Activated naive CD4-positive, alpha-beta T cell treated with anti-CD3 and anti-CD28 coated beads, Interleukin-2, amount 50 U/mL, for 72 hours (primary cell): ENCODE results near the gene POU6F1. TPM values are rescaled to one million over a fixed set of nuclear protein-coding genes. Genes with fewer than 3 reads are reported as not detected.

Experiments
- ATAC-seq, 2 donors: fragments of 150-1000 bp; cut with Tn5 transposase; 2 replicates each; pipeline ENCODE4 v1.10.0; 2021; ENCODE audit warnings: mild to moderate bottlenecking in 2 of 2, moderate library complexity in 2 of 2
- DNase-seq, 2 donors: peaks; one replicate each; pipeline ENCODE4 v3.0.0; 2021 to 2022; ENCODE audit warnings: low spot score in 2 of 2
- H3K27ac Mint-ChIP-seq, 2 donors: one replicate each; pipeline ENCODE4 v1.8.0; 2022; ENCODE audit warnings: mild to moderate bottlenecking in 2 of 2, mixed read lengths in 2 of 2
- H3K36me3 Mint-ChIP-seq, 2 donors: one replicate each; pipeline ENCODE4 v1.8.0; 2022; ENCODE audit warnings: mixed read lengths in 2 of 2
- H3K9me3 Mint-ChIP-seq, 2 donors: one replicate each; pipeline ENCODE4 v1.8.0; 2022; ENCODE audit warnings: mixed read lengths in 2 of 2
- total RNA-seq, 2 donors: library from RNA; stranded (reverse); gene quantifications; one replicate each; pipeline ENCODE4 v1.2.3, GENCODE V29; 2022

POU6F1 gene
- total RNA-seq, 2 donors from 2014 or later = 7.3 to 14.9 TPM

DNA sequence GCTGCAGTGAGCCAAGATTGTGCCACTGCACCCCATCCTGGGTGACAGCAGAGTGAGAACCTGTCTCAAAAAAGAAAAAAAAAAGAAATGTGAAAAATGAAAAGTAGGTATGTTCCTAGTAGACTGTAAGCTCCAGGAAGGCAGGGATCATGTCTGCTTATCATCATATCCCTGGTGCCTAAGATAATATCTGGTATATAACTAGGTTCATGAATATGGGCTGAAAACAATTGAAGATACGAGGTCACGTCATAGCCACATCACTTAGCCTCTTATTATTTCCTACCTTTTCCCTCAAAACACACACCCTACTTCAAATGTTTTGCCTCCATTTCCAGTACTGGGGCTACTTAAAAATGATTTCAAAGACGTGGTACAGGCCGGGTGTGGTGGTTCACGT, 3.0 kb downstream of the POU6F1 start:
- H3K36me3 Mint-ChIP-seq = peaks cover 5 to 6% of the 10 kb centered on the region in 2 donors
- no peak for DNase-seq
- H3K27ac Mint-ChIP-seq = no peak overlapping the region
- peaks cover 0 to 4% of the 10 kb centered on the region in 2 donors for H3K9me3 Mint-ChIP-seq
- ATAC-seq = no peak

DNA sequence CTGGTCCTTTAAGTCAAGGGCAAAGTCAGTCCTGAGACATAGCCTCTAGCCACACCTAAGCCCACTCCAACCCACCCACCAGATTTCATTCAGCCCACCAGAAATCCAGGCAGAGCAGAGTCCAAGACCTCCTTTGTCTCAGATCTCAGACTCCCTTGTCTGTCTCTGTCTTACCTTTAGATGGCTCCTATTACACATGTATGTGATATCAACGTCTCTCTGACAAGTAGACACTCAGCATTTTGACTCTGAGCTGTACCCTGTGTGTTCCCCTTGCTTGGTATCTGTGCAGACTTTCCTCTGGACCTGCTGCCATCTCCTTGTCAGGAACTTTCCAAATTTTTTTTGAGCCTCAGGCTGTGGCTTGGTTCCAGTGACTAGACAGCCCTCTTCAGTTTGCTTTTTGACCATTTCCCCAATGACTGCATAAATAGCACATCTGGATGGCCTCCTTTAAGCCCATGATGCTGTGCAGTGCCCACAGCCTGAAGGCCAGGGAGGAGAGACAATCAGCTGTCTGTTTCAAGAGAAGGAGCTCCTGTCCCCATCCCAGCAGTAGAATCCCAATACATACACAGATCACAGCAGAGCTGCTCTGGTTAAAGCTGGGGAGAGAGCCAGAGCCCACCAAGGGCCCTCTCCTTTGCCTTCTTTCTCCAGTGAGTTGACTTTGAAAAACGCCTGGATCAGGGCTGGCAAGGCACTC, 7.0 kb downstream of the POU6F1 start:
- Mint-ChIP-seq H3K36me3 (peaks cover 0 to 6% of the 10 kb centered on the region in 2 donors), H3K9me3 (peaks cover 0 to 4% of the 10 kb centered on the region in 2 donors), H3K27ac (no peak overlapping the region)
- DNase-seq (no peak), ATAC-seq (no peak)

DNA sequence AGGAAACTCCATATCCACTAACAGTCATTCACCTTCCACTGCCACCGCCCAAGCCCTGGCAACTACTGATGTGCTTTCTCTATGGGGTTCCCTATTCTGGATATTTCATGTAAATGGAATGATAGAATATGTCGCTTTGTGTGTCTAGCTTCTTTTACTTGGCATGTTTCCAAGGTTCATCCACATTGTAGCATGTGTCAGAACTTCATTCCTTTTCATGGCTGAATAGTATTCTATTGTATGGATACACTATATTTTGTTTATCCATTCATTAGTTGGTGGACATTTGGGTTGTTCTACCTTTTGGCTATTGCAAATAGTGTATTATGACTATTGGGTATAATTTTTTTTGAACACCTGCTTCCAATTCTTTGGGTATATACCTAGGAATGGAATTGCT, 8.6 kb downstream of the POU6F1 start:
- Mint-ChIP-seq H3K27ac (no peak overlapping the region), H3K9me3 (peaks cover 0 to 1% of the 10 kb centered on the region in 2 donors), H3K36me3 (peaks cover 0 to 3% of the 10 kb centered on the region in 2 donors)
- ATAC-seq (no peak), DNase-seq (no peak)

DNA sequence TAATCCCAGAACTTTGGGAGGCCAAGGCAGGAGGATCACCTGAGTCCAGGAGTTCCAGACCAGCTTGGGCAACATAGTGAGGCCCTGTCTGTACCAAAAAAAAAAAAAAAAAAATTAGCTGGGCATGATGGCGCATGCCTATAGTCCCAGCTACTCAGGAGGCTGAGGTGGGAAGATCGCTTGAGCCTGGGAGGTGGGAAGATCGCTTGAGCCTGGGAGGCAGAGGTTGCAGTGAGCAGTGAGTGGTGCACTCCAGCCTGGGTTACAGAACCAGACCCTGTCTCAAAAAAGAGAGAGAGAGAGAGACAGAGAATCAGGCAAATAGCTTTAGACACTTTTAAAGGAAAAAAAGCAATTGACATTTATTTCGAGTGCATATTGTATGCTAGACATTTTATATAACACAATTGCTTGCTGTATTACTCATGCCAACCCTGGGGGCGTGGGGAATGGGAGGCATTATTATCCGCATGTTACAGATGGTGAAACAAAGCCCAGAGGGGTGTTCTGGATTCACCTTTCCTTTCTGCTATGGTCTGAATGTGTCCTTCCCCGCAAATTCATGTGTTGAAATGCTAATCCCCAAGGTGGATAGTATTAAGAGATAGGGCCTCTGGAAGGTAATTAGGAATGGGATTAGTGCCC, 9.7 kb downstream of the POU6F1 start:
- Mint-ChIP-seq H3K9me3 (no peaks in the 10 kb centered on the region), H3K27ac (peak overlapping the region; percentile 1 to 79), H3K36me3 (no peaks in the 10 kb centered on the region)
- DNase-seq (no peak), ATAC-seq (no peak)

DNA sequence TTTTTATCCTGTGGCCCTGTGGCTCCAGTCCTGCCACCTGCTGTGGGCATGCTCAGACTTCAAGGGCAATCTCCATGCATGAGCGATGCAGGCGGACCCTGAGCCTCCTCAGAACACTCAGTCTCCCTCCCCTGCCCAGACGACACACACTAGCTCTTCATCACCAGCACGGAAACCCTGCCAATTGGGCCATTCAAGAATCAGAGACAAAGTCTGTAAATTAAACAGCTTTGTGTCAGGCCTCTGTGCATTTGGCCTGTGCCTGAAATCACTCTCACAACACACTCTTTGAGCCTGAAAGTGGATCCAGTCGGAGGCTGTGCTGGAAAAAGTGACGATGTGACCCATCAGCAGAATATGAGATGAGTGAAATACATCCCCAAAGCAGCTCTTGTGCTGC, 12.5 kb downstream of the POU6F1 start:
- H3K9me3 Mint-ChIP-seq = no peaks in the 10 kb centered on the region
- ATAC-seq (no peak), DNase-seq (no peak)
- H3K36me3 Mint-ChIP-seq = no peaks in the 10 kb centered on the region
- H3K27ac Mint-ChIP-seq = no peak overlapping the region

DNA sequence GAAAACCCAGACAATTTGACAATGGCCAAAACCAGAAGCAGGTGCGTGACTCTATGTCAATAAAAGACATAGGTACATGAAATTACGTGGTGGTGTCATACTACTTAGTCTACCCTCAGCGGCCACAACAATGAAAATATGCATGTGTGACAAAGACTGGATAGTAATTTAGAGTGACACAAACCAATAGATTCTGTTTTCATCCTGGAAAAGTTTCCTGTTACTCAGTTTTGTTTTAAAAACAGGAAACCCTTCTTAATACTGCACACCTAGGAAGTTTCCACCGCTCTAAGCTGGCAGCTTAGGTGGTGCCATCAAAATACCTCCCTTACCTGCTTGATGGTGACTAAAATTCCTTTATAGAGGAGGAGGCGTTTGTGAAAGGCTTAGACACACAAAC, 15.1 kb downstream of the POU6F1 start:
- Mint-ChIP-seq H3K27ac (peak overlapping the region; percentile 58 to 69), H3K9me3 (no peaks in the 10 kb centered on the region), H3K36me3 (no peaks in the 10 kb centered on the region)
- ATAC-seq (peak; percentile 87 to 94), DNase-seq (no peak)

DNA sequence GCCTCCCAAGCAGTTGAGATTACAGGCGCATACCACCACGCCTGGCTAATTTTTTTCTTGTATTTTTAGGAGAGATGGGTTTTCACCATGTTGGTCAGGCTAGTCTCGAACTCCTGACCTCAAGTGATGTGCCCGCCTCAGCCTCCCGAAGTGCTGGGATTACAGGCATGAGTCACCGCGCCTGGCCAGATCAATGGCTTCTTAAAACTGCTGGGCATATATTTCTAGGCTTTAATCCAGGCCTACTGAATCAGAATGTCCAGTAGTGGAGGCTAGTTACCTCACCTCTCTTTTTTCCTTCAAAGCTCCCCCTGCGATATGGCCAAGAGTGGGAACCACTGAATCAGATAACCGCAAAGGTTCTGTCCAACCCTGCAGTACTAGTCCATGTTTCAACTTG, 17.1 kb downstream of the POU6F1 start:
- no peaks in the 10 kb centered on the region for H3K36me3 Mint-ChIP-seq
- no peak for ATAC-seq
- H3K9me3 Mint-ChIP-seq = no peaks in the 10 kb centered on the region
- no peak overlapping the region for H3K27ac Mint-ChIP-seq
- DNase-seq = no peak

DNA sequence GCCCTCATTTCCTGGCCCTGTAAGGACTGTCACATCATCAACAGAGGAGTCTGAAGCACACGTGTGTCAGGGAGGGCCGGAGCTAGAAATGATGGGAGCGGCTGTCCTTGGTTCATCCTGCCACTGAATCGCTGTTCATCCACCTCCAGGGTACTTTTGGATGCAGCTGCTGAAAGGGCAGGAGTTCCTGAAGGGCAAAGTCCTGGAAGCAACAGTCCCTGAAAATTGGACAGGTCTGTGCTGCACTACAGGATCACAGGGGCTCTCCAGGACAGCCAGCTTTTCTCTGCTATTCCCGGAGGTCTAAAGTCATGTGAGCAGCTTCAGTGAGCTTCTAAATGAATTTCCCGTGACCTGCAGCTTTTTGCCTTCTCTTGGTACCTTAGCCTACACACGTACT, 17.7 kb downstream of the POU6F1 start:
- no peaks in the 10 kb centered on the region for H3K9me3 Mint-ChIP-seq
- ATAC-seq = no peak
- DNase-seq = no peak
- H3K27ac Mint-ChIP-seq = no peak overlapping the region
- no peaks in the 10 kb centered on the region for H3K36me3 Mint-ChIP-seq

DNA sequence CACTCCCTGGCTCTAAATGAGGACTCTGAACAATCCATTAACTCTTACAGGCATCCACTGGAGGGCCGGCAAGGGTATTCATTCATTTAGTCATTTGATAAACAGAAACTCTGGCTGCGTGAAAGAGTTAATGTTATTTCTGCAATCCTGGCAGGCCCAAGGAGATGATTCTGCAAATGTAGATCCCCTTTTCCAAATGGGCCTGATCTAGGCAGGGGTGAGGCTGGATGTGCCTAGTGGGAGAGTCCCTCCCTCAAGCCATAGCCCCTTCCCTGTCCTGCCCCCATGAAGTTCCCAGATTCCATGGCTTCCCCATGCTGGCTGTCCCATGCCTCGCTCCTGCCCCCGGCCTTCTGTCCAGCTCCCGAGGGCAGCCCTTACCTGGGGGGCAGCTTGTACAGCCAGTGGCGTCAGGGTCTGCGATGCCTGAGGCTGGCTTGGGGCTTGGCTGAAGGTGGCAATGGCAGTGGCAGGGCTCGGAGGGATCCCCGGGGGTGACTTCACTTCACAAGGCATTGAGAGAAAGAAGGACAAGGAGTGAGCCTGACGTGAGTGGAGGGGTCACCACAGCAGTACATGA, 18.4 kb downstream of the POU6F1 start:
- Mint-ChIP-seq H3K36me3 (no peaks in the 10 kb centered on the region), H3K27ac (no peak overlapping the region), H3K9me3 (no peaks in the 10 kb centered on the region)
- DNase-seq (no peak), ATAC-seq (no peak)

DNA sequence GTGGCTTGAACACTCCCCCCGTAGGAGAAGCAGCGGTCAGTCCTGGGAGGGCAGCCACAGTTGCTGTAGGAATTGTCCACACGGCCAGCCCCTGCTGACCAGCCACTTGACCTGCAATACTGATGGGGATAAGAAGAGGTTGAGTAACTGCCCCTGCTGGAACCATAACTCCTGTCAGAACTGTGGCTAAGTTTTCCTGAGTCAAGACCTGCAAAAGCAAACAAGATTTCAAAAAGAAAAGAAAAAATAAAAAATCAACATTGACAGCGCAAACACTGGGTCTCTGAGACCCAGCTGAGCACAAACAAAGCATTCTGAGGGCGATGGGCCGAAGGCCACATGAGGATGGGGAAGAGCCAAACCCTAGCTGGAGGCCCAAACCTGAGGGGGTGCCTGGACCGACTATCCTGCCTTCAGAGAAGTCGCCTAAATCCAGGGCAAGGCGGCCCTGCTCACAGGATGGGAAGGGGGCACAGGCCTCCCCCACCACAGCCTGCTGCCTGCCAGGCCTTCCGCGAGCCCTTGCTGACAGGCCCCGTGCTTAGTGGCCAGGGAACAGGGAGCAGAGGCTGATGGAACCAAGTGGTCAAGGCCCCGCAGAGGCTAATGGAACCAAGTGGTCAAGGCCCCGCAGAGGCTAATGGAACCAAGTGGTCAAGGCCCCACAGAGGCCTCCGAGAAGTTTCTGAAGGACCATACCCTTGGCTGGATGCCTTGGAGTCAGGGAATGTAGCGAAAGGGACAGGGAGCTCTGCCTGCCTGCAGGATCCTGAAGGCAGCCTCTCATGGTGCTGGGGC, 19.1 kb downstream of the POU6F1 start:
- Mint-ChIP-seq H3K36me3 (no peaks in the 10 kb centered on the region), H3K9me3 (no peaks in the 10 kb centered on the region), H3K27ac (peak overlapping the region; percentile 9 to 24)
- no peak for DNase-seq
- ATAC-seq = no peak

DNA sequence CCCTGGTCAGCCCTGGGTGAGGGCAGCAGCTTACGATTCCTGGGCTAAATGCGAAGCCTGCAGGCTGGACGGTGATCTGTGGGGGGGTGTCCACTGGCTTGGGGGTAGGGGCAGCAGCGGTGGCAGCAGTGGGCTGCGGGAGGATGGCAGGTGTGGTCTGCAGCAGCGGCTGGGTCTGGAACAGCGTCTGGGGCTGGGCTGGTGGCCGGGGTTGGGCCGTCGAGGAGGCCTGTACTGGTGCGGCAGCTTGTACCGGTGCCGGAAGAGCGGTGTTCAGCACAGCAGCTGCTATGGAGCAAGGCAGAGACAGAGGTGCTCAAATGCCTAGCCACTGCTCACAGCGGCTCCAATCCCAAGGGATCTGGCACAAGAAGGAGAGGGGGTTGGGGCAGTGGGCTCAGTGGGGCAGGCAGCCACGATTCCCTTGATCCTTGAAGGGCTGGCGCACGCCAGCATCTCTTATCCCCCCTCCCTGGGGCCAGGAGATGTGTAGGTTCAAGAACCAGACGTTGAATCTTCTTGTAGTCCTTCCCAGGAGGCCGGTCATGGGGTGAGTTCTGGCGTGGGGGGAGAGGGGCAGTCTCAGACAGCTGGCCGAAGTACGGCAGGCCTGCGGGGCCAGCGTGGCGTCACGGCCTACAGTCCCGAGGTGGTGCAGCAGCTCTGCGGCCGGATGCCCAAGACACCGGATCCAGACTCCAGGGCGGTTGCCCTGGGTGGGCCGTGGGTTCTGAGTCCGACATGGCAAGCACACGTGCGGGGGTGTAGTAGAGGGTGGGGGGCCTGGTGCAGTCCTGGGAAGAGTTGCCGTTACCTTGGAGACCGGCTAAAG, 19.9 kb downstream of the POU6F1 start:
- ATAC-seq (no peak), DNase-seq (no peak)
- Mint-ChIP-seq H3K27ac (peak overlapping the region; percentile 9 to 24), H3K36me3 (no peaks in the 10 kb centered on the region), H3K9me3 (no peaks in the 10 kb centered on the region)

DNA sequence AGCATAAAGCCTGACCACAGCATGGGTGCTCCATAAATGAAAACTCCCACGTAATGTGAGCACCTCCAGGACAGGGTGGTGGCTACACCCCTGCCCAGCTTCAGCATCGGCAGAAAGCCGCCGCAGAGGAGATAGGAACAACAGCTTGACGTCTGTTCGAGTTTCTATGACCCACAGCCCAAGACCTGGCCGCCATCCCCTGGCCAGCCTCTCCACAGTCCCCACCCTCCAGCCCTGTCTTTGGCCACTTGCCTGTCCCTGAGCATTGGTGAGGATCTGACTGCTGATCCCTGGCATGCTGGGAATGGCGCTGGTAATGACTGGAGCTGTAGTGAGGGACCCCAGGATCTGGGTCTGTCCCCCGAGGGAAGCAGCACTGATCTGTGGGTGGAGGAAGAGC, 21.3 kb downstream of the POU6F1 start:
- Mint-ChIP-seq H3K9me3 (no peaks in the 10 kb centered on the region), H3K36me3 (no peaks in the 10 kb centered on the region), H3K27ac (peak overlapping the region in 1 of 2 donors; percentile 90)
- ATAC-seq (no peak), DNase-seq (no peak)

DNA sequence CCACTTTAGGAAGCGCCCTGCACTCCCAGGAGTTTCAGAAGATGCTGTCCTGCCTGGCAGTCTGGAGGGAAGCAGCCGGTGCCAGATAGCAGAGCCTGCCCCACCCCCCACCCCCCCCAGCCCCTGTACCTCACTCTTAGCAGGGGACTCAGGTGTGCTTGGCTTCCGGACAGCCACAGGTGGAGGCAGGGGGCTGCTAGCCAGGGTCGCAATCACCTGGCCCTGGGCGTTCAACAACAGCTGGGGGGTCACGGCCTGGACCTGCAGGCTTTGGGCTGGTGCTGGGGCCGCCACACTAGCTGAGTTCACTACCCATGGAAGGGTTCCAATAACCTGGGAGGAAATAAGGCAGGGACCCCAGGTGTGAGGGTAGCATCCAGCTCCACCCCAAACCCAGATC, 22.0 kb downstream of the POU6F1 start:
- DNase-seq (no peak), ATAC-seq (no peak)
- no peaks in the 10 kb centered on the region for H3K9me3 Mint-ChIP-seq
- H3K27ac Mint-ChIP-seq = no peak overlapping the region
- no peaks in the 10 kb centered on the region for H3K36me3 Mint-ChIP-seq

DNA sequence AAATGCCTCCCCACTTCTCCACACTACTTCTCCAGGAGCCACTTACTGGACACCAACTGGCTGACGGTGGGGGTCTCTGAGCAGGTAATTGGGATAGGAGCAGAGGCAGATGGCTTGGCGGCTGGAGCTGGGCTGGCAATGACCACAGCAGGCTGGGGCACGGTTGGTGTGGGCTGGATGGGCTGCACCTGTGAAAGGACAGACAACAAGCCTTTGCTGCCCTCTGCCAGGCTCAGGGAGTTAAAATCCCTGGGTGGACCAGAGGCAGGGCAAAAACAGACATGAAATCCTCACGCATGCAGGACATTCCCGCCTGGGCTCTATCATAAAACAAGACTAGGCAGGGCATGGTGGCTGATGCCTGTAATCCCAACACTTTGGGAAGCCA, 25.6 kb downstream of the POU6F1 start:
- ATAC-seq (no peak), DNase-seq (no peak)
- H3K36me3 Mint-ChIP-seq = no peaks in the 10 kb centered on the region
- no peak overlapping the region for H3K27ac Mint-ChIP-seq
- no peaks in the 10 kb centered on the region for H3K9me3 Mint-ChIP-seq

DNA sequence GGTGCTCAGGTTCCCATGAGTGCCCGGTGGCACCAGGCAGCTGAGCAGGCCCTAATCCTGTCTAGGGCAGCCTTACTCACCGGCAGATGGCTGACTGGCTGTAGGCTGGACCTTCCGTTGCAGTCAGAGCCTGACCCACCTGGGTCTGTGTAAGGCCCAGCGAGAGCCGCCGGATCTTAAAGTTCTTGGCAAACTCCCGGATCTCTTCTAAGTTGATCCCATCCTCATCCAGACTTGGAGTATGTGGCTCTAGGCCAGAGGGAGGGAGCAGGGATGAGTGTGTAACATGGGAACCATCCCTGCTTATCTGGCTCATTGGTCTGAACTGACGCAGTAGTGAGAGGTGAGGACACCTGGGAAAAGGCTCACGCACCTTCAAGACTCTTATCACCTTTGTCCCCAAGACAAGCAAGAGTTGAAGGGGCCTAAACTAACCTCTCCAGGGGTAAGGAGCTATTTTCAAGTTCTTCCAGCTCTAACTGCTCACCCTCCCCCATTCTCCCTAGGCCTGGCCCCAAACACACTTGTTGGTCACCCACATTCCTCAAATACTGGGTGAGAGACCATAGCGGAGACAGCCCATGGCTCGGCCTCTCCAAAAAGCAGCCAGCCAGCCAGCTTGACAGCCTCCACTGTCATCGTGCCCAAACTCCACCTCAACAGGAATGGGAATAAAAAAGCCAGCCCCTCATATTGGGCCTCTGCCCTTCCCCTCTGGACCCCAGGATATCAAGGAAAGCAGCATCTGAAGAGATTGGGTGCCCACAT, 26.2 kb downstream of the POU6F1 start:
- H3K27ac Mint-ChIP-seq = peak overlapping the region in 1 of 2 donors; percentile 52
- no peaks in the 10 kb centered on the region for H3K36me3 Mint-ChIP-seq
- H3K9me3 Mint-ChIP-seq = no peaks in the 10 kb centered on the region
- ATAC-seq = no peak
- no peak for DNase-seq

DNA sequence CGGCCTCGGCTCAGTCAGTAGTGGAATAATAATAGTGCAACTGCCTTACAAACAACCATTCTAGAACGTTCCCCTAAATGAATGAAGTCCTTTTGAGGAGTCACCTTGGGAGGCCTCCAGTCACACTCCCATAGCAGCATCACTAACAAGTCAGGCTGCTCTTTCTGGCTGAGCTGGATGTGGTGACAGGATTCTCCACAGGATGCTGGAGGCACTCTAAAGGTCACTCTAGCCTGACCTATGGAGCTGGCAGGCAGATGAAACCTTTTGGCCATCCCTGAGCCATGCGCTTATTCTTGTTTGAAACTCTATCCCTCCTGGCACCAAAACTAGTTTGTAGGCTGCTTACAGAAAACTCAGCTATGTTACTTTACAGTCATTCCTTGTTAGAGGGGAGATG, 27.0 kb downstream of the POU6F1 start:
- Mint-ChIP-seq H3K27ac (no peak overlapping the region), H3K36me3 (no peaks in the 10 kb centered on the region), H3K9me3 (no peaks in the 10 kb centered on the region)
- ATAC-seq (no peak), DNase-seq (no peak)
